Stimulated activated CD4-positive, alpha-beta T cell treated with anti-CD3 and anti-CD28 coated beads, TNF-alpha, amount 100 ng/mL, for 24 hours (primary cell): ENCODE data around the gene FKBP11.

Source experiments
- DNase-seq, 3 experiments: peaks; one replicate each; pipeline ENCODE4 v3.0.0-alpha.2; 2020; ENCODE audit warnings: low read depth in 3 of 3

Gene FKBP11

GRCh38 chr12:48925304-48926011 is at the start of gene FKBP11:
TSS of gene FKBP11 (minus strand) at chr12:48925492. CDS start at chr12:48925428, 64 bp downstream.
- DNase-seq: peak; percentile 38 to 78 (median 53)

- DNase-seq: no peak
Observed at GRCh38 chr12:48973941-48974673, 48.8 kb upstream of the FKBP11 start.

DNA sequence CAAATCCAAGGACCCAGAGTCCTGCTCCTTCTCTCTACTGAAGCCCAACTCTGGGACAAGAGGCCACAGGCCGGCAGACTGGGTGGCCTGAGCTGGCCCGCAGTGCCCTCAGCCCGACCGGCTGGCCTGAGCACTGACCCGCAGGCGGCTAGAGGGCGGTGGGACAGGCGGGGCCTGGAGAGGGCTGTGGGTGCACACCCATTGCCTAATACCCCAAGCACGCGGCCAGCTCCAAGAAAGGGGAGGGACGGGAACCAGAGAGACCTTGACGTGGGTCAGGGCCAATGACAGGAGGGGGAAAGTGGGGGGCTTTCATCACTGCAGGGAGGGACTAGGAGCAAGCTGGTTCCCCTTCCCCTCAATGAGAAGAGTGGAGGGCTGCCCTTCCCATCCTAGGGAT is 48.2 kb upstream of the FKBP11 start:
- DNase-seq: no peak

- no peak for DNase-seq
Observed at GRCh38 chr12:48972952-48973483, 47.7 kb upstream of the FKBP11 start.

GRCh38 chr12:48972213-48972951 is 47.1 kb upstream of the FKBP11 start:
- DNase-seq: peak in 1 of 3 experiments; percentile 55

DNA sequence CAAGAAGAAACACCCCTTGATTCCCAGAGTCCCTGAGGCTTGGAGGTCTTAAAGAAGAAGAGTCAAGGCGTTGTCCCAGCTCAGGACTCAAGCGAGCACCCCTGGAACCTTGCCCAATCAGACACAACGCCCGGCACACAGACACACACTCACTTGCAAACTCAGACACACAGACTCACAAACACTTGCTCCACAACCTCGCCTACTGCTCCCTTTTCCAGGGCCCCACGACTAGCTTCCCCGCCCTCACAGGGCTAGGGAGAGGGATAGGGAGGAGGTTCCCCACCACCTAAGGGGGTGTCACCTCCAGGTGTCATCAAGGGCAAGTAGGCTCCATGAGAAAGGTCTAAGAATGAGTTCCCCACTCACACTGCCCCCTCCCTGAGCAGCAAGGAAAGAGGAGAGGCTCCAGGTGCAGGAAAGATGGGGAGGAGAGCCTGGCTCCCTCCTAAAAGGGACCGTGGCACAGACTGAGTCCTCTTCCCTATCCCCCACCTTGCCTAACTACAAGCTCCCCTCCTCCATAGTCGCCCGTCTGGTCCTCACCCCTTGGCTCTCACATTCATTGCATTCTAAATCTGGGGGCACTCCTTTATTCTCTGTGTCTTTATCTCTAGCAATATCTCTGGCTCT is 45.5 kb upstream of the FKBP11 start:
- no peak for DNase-seq

GRCh38 chr12:48969833-48970701 is 44.8 kb upstream of the FKBP11 start:
- peak in 1 of 3 experiments; percentile 43 for DNase-seq

- no peak for DNase-seq
Observed at GRCh38 chr12:48969160-48969771, 44.0 kb upstream of the FKBP11 start.

- DNase-seq: no peak
Observed at GRCh38 chr12:48968467-48968866, 43.2 kb upstream of the FKBP11 start.

GRCh38 chr12:48967991-48968390 is 42.7 kb upstream of the FKBP11 start:
- DNase-seq: no peak

DNA sequence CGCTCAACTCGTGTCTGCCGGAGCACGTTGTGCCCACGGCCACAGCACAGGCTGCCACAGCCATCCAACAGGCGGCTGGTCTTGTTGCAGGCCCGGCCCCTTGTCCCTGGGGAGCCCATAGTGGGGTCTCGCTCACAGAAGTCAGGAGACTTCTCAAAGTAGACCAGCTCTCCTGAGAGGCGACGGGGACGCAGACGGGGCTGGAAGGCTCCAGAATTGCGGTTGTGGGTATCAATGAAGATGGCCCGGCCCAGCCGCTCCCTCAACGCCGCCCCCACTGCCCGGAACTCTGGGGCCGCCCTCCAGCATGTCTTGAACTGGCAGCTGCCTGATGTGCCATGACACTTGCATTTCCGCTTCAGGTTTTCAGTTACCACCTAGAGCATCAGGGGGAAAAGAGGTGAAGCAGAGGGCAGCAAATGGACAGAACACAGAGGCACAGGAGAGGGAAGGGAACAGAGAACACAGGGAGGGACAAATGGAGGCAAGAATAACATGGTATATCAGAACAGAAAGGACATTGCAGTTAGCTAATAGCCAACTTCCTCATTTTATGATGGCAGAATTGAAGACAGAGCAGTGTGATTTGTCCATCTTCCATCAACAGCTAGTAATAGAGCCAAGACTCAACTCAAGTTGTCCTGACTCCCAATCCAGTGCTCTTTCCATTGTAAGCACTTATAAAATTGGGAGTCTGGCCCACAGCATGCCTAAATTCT is 41.0 kb upstream of the FKBP11 start:
- no peak for DNase-seq

DNA sequence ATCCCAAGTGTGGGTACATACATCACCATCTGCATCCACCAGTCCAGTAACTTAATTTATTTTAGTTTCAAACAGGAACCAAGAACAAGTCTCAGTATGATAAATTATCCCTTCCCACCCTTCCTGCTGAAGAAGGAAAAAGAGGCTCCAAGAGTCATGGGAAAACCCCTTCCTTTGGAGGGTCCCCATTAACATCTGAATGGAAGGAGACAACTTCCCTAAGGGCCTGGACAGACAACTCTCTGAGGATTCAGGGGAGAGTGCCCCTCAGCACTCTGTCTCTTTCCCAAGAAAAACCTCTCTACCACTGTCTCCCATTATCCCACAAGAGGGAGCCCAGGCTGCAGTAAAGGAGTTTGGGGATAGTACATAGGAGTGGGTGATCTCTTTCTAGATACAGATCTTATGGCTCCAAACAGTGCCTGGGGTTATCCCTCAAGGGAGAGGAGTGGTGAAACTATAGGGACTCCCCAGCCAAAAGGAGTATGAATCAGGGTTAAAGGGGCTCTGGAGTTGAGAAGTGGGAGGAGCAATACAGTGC is 40.1 kb upstream of the FKBP11 start:
- DNase-seq: no peak

- no peak for DNase-seq
Observed at GRCh38 chr12:48961801-48962200, 36.5 kb upstream of the FKBP11 start.

- DNase-seq: no peak
Observed at GRCh38 chr12:48961331-48961730, 36.0 kb upstream of the FKBP11 start.

- DNase-seq: no peak
Observed at GRCh38 chr12:48960834-48961233, 35.5 kb upstream of the FKBP11 start.

DNA sequence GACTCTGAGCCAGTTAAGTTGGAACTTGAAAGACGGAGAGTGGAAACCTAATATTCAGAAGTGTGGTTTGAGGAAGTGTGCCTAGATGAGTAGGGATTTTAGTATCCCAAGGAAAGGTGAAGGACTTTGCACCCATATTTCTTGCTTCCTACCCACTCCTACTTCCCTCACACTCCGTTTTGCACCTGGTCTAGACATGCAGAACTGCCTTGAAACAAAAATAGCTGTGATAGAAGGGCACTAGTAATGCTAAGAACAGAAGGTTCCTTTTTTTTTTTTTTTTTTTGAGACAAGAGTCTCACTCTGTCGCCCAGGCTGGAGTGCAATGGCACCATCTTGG is 32.7 kb upstream of the FKBP11 start:
- no peak for DNase-seq

DNA sequence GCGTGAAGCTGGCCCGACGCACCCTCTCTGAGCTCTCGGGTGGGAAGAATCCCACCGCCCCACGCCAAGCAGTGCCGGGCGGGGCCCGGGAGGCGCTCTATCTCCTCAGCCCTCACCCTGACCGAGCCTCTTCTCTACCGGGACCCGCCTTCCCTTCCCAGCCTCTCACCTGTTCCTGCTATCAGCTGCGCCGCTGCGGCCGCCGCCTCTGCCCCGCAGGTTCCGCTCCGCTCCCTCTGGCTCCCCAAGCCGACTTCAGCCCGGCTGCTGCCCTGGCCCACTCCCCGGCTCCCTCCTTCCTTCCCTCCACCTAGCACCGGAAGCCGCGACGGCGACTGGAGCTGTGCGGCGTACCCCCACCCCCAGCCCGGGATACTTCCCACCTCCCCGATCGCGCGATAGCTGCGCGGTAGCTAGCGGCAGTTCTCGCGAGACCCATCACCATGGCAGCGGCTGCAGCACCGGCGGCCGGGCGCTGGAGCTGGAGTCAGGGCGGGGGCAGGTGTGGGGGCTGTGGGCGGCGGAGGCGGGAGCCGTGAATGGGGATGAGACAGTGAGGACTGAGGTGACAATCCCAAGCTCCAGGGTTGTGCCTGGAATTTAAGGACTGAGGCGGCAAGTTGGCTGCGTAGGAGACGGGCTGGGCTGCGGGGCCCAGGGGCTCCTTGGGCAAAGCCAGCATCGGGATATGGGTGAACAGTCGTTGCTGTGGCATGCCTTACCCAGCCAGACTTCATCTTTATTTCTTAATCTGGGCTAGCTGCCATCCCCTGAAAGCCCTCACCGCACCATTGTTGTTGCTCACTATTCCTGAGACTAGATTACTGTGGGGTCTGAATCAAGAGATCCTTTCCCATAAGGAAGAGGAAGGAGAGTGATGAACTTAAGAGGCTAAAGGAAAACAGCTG is 32.1 kb upstream of the FKBP11 start, which contains the start of gene ARF3:
Gene ARF3 (minus strand): TSS at position 347 of the 908 bp plus-strand sequence. CDS start 16,392 bp downstream, outside the sequence.
- peak; percentile 85 to 93 (median 86) for DNase-seq
